ENCODE measurements around the gene RFTN1. TPM values are rescaled to one million over a fixed set of nuclear protein-coding genes. Genes with fewer than 3 reads are reported as not detected.

Gene RFTN1
- total and polyA plus RNA-seq, 2 experiments from 2014 or later, result 3.3 to 7.2 TPM

DNA sequence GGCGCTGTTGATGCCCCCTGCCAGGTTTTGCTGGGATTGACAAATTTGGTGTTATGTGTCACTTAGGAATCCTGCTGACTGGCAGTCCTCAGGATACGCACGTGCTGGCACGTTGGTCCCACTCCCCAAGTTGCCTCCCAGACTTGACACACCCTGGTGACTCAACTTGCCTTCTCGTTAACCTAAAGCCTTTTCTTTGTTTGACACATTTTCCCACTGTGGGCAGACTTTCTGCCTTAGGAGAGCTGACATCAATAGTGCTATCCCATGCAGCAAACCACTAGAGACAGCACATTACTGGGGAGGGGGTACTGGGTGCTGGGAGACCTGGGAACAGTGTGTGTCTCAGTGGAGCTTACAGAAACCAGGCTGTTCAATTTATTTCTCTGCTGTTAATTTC, 144.2 kb downstream of the RFTN1 start (continued):
- TF ChIP-seq ETS1 (IDR thresholded peaks at IDR 0.05) (no peak), NANOG (IDR thresholded peaks at IDR 0.05; ENCODE audit: borderline replicate concordance) (no peak), ZNF114 (CRISPR knock-in tag; IDR thresholded peaks at IDR 0.05) (no peak)
- TF ChIP-seq, protein P1, sequence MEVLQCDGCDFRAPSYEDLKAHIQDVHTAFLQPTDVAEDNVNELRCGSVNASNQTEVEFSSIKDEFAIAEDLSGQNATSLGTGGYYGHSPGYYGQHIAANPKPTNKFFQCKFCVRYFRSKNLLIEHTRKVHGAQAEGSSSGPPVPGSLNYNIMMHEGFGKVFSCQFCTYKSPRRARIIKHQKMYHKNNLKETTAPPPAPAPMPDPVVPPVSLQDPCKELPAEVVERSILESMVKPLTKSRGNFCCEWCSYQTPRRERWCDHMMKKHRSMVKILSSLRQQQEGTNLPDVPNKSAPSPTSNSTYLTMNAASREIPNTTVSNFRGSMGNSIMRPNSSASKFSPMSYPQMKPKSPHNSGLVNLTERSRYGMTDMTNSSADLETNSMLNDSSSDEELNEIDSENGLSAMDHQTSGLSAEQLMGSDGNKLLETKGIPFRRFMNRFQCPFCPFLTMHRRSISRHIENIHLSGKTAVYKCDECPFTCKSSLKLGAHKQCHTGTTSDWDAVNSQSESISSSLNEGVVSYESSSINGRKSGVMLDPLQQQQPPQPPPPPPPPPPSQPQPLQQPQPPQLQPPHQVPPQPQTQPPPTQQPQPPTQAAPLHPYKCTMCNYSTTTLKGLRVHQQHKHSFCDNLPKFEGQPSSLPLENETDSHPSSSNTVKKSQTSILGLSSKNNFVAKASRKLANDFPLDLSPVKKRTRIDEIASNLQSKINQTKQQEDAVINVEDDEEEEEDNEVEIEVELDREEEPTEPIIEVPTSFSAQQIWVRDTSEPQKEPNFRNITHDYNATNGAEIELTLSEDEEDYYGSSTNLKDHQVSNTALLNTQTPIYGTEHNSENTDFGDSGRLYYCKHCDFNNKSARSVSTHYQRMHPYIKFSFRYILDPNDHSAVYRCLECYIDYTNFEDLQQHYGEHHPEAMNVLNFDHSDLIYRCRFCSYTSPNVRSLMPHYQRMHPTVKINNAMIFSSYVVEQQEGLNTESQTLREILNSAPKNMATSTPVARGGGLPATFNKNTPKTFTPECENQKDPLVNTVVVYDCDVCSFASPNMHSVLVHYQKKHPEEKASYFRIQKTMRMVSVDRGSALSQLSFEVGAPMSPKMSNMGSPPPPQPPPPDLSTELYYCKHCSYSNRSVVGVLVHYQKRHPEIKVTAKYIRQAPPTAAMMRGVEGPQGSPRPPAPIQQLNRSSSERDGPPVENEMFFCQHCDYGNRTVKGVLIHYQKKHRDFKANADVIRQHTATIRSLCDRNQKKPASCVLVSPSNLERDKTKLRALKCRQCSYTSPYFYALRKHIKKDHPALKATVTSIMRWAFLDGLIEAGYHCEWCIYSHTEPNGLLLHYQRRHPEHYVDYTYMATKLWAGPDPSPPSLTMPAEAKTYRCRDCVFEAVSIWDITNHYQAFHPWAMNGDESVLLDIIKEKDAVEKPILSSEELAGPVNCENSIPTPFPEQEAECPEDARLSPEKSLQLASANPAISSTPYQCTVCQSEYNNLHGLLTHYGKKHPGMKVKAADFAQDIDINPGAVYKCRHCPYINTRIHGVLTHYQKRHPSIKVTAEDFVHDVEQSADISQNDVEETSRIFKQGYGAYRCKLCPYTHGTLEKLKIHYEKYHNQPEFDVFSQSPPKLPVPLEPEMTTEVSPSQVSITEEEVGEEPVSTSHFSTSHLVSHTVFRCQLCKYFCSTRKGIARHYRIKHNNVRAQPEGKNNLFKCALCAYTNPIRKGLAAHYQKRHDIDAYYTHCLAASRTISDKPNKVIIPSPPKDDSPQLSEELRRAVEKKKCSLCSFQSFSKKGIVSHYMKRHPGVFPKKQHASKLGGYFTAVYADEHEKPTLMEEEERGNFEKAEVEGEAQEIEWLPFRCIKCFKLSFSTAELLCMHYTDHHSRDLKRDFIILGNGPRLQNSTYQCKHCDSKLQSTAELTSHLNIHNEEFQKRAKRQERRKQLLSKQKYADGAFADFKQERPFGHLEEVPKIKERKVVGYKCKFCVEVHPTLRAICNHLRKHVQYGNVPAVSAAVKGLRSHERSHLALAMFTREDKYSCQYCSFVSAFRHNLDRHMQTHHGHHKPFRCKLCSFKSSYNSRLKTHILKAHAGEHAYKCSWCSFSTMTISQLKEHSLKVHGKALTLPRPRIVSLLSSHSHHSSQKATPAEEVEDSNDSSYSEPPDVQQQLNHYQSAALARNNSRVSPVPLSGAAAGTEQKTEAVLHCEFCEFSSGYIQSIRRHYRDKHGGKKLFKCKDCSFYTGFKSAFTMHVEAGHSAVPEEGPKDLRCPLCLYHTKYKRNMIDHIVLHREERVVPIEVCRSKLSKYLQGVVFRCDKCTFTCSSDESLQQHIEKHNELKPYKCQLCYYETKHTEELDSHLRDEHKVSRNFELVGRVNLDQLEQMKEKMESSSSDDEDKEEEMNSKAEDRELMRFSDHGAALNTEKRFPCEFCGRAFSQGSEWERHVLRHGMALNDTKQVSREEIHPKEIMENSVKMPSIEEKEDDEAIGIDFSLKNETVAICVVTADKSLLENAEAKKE (CRISPR knock-in tag; IDR thresholded peaks at IDR 0.05), result no peak

GRCh38 chr3:16366581-16366980, 146.9 kb downstream of the RFTN1 start:
- Mint-ChIP-seq H3K4me3 (no peak overlapping the region), H3K27me3 (ENCODE audit: insufficient read depth, low read depth, poor library complexity) (peaks cover 1% of the 10 kb centered on the region), H3K9me3 (no peaks in the 10 kb centered on the region), H3K27ac (no peak overlapping the region), H3K4me1 (peaks cover 25% of the 10 kb centered on the region; the same call in 2 of the 3 replicates), H3K36me3 (ENCODE audit: low read depth) (no peaks in the 10 kb centered on the region)
- no peaks in the 10 kb centered on the region for H3K36me3 ChIP-seq (ENCODE audit: insufficient read depth)
- TF ChIP-seq ZNF114 (CRISPR knock-in tag; IDR thresholded peaks at IDR 0.05) (no peak), JUNB (IDR thresholded peaks at IDR 0.05; ENCODE audit: unreplicated experiment) (no peak)
- TF ChIP-seq, protein P2, sequence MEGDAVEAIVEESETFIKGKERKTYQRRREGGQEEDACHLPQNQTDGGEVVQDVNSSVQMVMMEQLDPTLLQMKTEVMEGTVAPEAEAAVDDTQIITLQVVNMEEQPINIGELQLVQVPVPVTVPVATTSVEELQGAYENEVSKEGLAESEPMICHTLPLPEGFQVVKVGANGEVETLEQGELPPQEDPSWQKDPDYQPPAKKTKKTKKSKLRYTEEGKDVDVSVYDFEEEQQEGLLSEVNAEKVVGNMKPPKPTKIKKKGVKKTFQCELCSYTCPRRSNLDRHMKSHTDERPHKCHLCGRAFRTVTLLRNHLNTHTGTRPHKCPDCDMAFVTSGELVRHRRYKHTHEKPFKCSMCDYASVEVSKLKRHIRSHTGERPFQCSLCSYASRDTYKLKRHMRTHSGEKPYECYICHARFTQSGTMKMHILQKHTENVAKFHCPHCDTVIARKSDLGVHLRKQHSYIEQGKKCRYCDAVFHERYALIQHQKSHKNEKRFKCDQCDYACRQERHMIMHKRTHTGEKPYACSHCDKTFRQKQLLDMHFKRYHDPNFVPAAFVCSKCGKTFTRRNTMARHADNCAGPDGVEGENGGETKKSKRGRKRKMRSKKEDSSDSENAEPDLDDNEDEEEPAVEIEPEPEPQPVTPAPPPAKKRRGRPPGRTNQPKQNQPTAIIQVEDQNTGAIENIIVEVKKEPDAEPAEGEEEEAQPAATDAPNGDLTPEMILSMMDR (conservative IDR thresholded peaks at IDR 0.05; ENCODE audit: low read depth in 2 of 2), result peak; percentile 61 to 73
- H3K4me1 ChIP-seq (ENCODE audit: insufficient read depth), result peaks cover 25% of the 10 kb centered on the region
- H3K27me3 ChIP-seq (ENCODE audit: insufficient read depth), result no peaks in the 10 kb centered on the region
- H3K27ac ChIP-seq (ENCODE audit: low read depth), result no peak overlapping the region
- no peaks in the 10 kb centered on the region for H4K20me1 ChIP-seq (replicated peaks; ENCODE audit: insufficient read depth)
- DNase-seq (ENCODE audit: low spot score), result peak; percentile 57
- no peaks in the 10 kb centered on the region for H3F3A ChIP-seq (replicated peaks; ENCODE audit: low read depth)
- H3K4me2 ChIP-seq, result no peak overlapping the region
- H3K79me2 ChIP-seq (replicated peaks; ENCODE audit: insufficient read depth), result no peaks in the 10 kb centered on the region
- H2AFZ ChIP-seq, result no peak overlapping the region
- H3K4me3 ChIP-seq, result no peak overlapping the region
- peak; percentile 68 for ATAC-seq
- no peaks in the 10 kb centered on the region; the same call in 1 of the 2 replicates for H3K9me2 ChIP-seq (ENCODE audit: insufficient read depth)

Measured in GM23338 (cell line).